GM21381 (cell line): Measurements from ENCODE around the gene KRT35.
"Not testable (repeated sequence)": the region's sequence is repeated elsewhere in the genome, so short reads cannot be mapped to it uniquely, and the experiment has no call there.

Source experiments
- ATAC-seq: cut with Tn5 transposase; IDR thresholded peaks from one replicate; pipeline ENCODE4 v1.9.1; 2021; ENCODE audit warnings: mild to moderate bottlenecking, moderate library complexity; ENCODE audit not compliant: unreplicated experiment

KRT35 gene

GRCh38 chr17:41462705-41463104 is 18.2 kb downstream of the KRT35 start:
- ATAC-seq: no peak

GRCh38 chr17:41457676-41458075 is 23.3 kb downstream of the KRT35 start:
- ATAC-seq: no peak

GRCh38 chr17:41456204-41456603 is 24.7 kb downstream of the KRT35 start:
- no peak for ATAC-seq

GRCh38 chr17:41455236-41455635 is 25.7 kb downstream of the KRT35 start:
- ATAC-seq: no peak

GRCh38 chr17:41453066-41453465 is 27.9 kb downstream of the KRT35 start:
- ATAC-seq: no peak

- ATAC-seq: no peak
These were observed 28.7 kb downstream of the KRT35 start for GRCh38 chr17:41452281-41452680.

GRCh38 chr17:41451154-41451728 is 29.7 kb downstream of the KRT35 start:
- no peak for ATAC-seq

GRCh38 chr17:41449008-41449407 is 31.9 kb downstream of the KRT35 start:
- no peak for ATAC-seq

GRCh38 chr17:41448506-41448905 is 32.4 kb downstream of the KRT35 start:
- no peak for ATAC-seq

- no peak for ATAC-seq
These were observed 34.1 kb downstream of the KRT35 start for GRCh38 chr17:41446806-41447205.

- no peak for ATAC-seq
These were observed 36.3 kb downstream of the KRT35 start for GRCh38 chr17:41444640-41445039.

- no peak for ATAC-seq
These were observed 36.8 kb downstream of the KRT35 start for GRCh38 chr17:41444186-41444585.

GRCh38 chr17:41442739-41443138 is 38.2 kb downstream of the KRT35 start:
- ATAC-seq: no peak

- ATAC-seq: no peak
These were observed 40.4 kb downstream of the KRT35 start, which contains the start of gene KRT38 for GRCh38 chr17:41440531-41441033. Gene KRT38, minus strand, starts transcription at chr17:41440983. Its CDS starts 62 bp downstream, at chr17:41440921.

- ATAC-seq: no peak
These were observed 41.6 kb downstream of the KRT35 start for GRCh38 chr17:41439375-41439774.

- ATAC-seq: no peak
These were observed 43.2 kb downstream of the KRT35 start for GRCh38 chr17:41437769-41438168.

GRCh38 chr17:41437254-41437653 is 43.7 kb downstream of the KRT35 start:
- ATAC-seq: no peak

GRCh38 chr17:41434415-41434814 is 46.5 kb downstream of the KRT35 start:
- no peak for ATAC-seq

- no peak for ATAC-seq
These were observed 46.9 kb downstream of the KRT35 start for GRCh38 chr17:41434005-41434404.

GRCh38 chr17:41433586-41433985 is 47.4 kb downstream of the KRT35 start:
- no peak for ATAC-seq

- ATAC-seq: not testable (repeated sequence)
These were observed 50.6 kb downstream of the KRT35 start for GRCh38 chr17:41430376-41430775.

GRCh38 chr17:41429667-41430066 is 51.3 kb downstream of the KRT35 start:
- ATAC-seq: no peak
